Activated CD8-positive, alpha-beta T cell treated with anti-CD3 and anti-CD28 coated beads, Interleukin-2, amount 10 ng/mL, durations not matched to agents 7 days and 5 days (primary cell): Measurements from ENCODE around the gene TFE3. TPM values are rescaled to one million over a fixed set of nuclear protein-coding genes. Genes with fewer than 3 reads are reported as not detected.

Experiments used
- ATAC-seq: fragments of 150-1000 bp; cut with Tn5 transposase; one replicate; pipeline ENCODE4 v1.10.0; 2021; ENCODE audit warnings: moderate library complexity
- CTCF ChIA-PET: fragments of 350-600 bp; sonication (Branson Sonifier 250); formaldehyde crosslinking; loops from one replicate; lab custom pipeline; 2021; ENCODE audit warnings: antibody characterized with exemption; lab: Charles Lee
- POLR2A ChIA-PET: fragments of 350-600 bp; sonication (Branson Sonifier 250); formaldehyde crosslinking; loops from one replicate; lab custom pipeline; 2021; ENCODE audit warnings: antibody characterized with exemption; lab: Charles Lee
- DNase-seq: peaks from one replicate; pipeline ENCODE4 v3.0.0-alpha.2; 2020
- H3K27ac Mint-ChIP-seq: one replicate; pipeline ENCODE4 v1.8.0; 2021; ENCODE audit warnings: mild to moderate bottlenecking, mixed read lengths
- H3K27me3 Mint-ChIP-seq: one replicate; pipeline ENCODE4 v1.8.0; 2021; ENCODE audit warnings: low read depth, mixed read lengths
- H3K36me3 Mint-ChIP-seq: one replicate; pipeline ENCODE4 v1.8.0; 2021; ENCODE audit warnings: low read depth, mixed read lengths
- H3K4me1 Mint-ChIP-seq: one replicate; pipeline ENCODE4 v1.8.0; 2021; ENCODE audit warnings: low read depth, mixed read lengths
- H3K4me3 Mint-ChIP-seq: one replicate; pipeline ENCODE4 v1.8.0; 2021; ENCODE audit warnings: mild to moderate bottlenecking, mixed read lengths
- H3K9me3 Mint-ChIP-seq: one replicate; pipeline ENCODE4 v1.8.0; 2022; ENCODE audit warnings: mixed read lengths; ENCODE audit not compliant: insufficient read depth
- total RNA-seq, 2 experiments: library from RNA; stranded (reverse); gene quantifications; one replicate each; pipeline ENCODE4 v1.2.3, GENCODE V29; 2021

TFE3 gene
- total RNA-seq, 2 experiments from 2014 or later = 17.6 to 18.2 TPM

GRCh38 chrX:49059201-49059600 is 16.0 kb upstream of the TFE3 start:
- Mint-ChIP-seq H3K27me3 (no peaks in the 10 kb centered on the region), H3K4me1 (peaks cover 17% of the 10 kb centered on the region), H3K36me3 (peaks cover 4% of the 10 kb centered on the region), H3K27ac (no peak overlapping the region), H3K9me3 (no peaks in the 10 kb centered on the region), H3K4me3 (no peak overlapping the region)
- ChIA-PET CTCF (no interaction called here), POLR2A (no interaction called here)
- ATAC-seq = no peak
- no peak for DNase-seq

- ATAC-seq (no peak), DNase-seq (no peak)
- no peak within 1 kb of the TSS for H3K4me3 Mint-ChIP-seq
- H3K36me3 Mint-ChIP-seq = peaks cover 7% of the 10 kb centered on the region
- no peaks in the 10 kb centered on the region for H3K9me3 Mint-ChIP-seq
- ChIA-PET POLR2A (no interaction called here), CTCF (no interaction called here)
- no peaks in the 10 kb centered on the region for H3K27me3 Mint-ChIP-seq
- H3K4me1 Mint-ChIP-seq = peaks cover 21% of the 10 kb centered on the region
- H3K27ac Mint-ChIP-seq = no peak within 1 kb of the TSS
Measured at GRCh38 chrX:49058794-49059193, 15.6 kb upstream of the TFE3 start, which contains the start of gene CCDC120. Gene CCDC120, plus strand, starts transcription at chrX:49058999. Its CDS starts 3,043 bp downstream, at chrX:49062042.

GRCh38 chrX:49054073-49054762 is 11.1 kb upstream of the TFE3 start:
- H3K27me3 Mint-ChIP-seq = no peaks in the 10 kb centered on the region
- ATAC-seq = no peak
- H3K4me1 Mint-ChIP-seq = peaks cover 31% of the 10 kb centered on the region
- H3K9me3 Mint-ChIP-seq = no peaks in the 10 kb centered on the region
- H3K27ac Mint-ChIP-seq = peak overlapping the region; percentile 92
- POLR2A ChIA-PET = no interaction called here
- CTCF ChIA-PET = no interaction called here
- no peak for DNase-seq
- peak overlapping the region; percentile 78 for H3K4me3 Mint-ChIP-seq
- peaks cover 3% of the 10 kb centered on the region for H3K36me3 Mint-ChIP-seq

- POLR2A ChIA-PET = no interaction called here
- Mint-ChIP-seq H3K27ac (peak overlapping the region; percentile 92), H3K36me3 (peaks cover 3% of the 10 kb centered on the region), H3K9me3 (no peaks in the 10 kb centered on the region), H3K4me3 (peak overlapping the region; percentile 78), H3K4me1 (peaks cover 31% of the 10 kb centered on the region), H3K27me3 (no peaks in the 10 kb centered on the region)
- DNase-seq = peak; percentile 64
- CTCF ChIA-PET = interaction anchor here (1.0 kb wide), 1 partner anchor 9 kb away, joined by 5 read pairs; no protein-coding TSS in a partner anchor
- ATAC-seq = peak; percentile 80
Measured at GRCh38 chrX:49053223-49054072, 10.3 kb upstream of the TFE3 start.

- ATAC-seq = no peak
- POLR2A ChIA-PET = interaction anchor here (1.6 kb wide), 1 partner anchor 84 kb away, joined by 4 read pairs; no protein-coding TSS in a partner anchor
Measured at GRCh38 chrX:49043987-49044281, 777 bp upstream of the TFE3 start.

GRCh38 chrX:49042581-49043219 is 457 bp downstream of the TFE3 start:
- CTCF ChIA-PET = interaction anchor here (1.0 to 2.0 kb wide), 4 partner anchors 71 to 121 kb away, joined by 3 to 9 read pairs (median 6); partner anchors contain the start of genes KCND1 and OTUD5
- peak overlapping the region; percentile 87 for H3K27ac Mint-ChIP-seq
- H3K4me3 Mint-ChIP-seq = peak overlapping the region; percentile 87
- peaks cover 16% of the 10 kb centered on the region for H3K36me3 Mint-ChIP-seq
- POLR2A ChIA-PET = interaction anchor here (0.6 to 3.2 kb wide), 6 partner anchors 40 to 123 kb away, joined by 3 to 10 read pairs (median 3); partner anchors contain the start of gene GRIPAP1
- peaks cover 36% of the 10 kb centered on the region for H3K4me1 Mint-ChIP-seq
- ATAC-seq (peak; percentile 12), DNase-seq (no peak)
- no peaks in the 10 kb centered on the region for H3K9me3 Mint-ChIP-seq
- H3K27me3 Mint-ChIP-seq = no peaks in the 10 kb centered on the region

More at GRCh38 chrX:49043987-49044281, 777 bp upstream of the TFE3 start:
- Mint-ChIP-seq H3K4me3 (peak overlapping the region; percentile 87), H3K9me3 (no peaks in the 10 kb centered on the region), H3K36me3 (peaks cover 8% of the 10 kb centered on the region), H3K27ac (peak overlapping the region; percentile 87), H3K27me3 (no peaks in the 10 kb centered on the region), H3K4me1 (peaks cover 35% of the 10 kb centered on the region)
- CTCF ChIA-PET = interaction anchor here (1.0 to 2.0 kb wide), 9 partner anchors 9 to 396 kb away, joined by 3 to 9 read pairs (median 4); partner anchors contain the start of genes GRIPAP1 and KCND1
- no peak for DNase-seq

GRCh38 chrX:49041744-49042580 is 1.2 kb downstream of the TFE3 start:
- Mint-ChIP-seq H3K27me3 (no peaks in the 10 kb centered on the region), H3K27ac (peak overlapping the region; percentile 87), H3K4me3 (peak overlapping the region; percentile 87), H3K4me1 (peaks cover 36% of the 10 kb centered on the region), H3K9me3 (no peaks in the 10 kb centered on the region), H3K36me3 (peaks cover 18% of the 10 kb centered on the region)
- DNase-seq (peak; percentile 25), ATAC-seq (no peak)
- POLR2A ChIA-PET = interaction anchor here (0.8 to 3.2 kb wide), 3 partner anchors 39 to 101 kb away, joined by 3 to 10 read pairs (median 3); partner anchors contain the start of genes GRIPAP1 and OTUD5
- CTCF ChIA-PET = interaction anchor here (0.8 to 1.4 kb wide), 2 partner anchors 69 to 84 kb away, joined by 4 to 6 read pairs; partner anchors contain the start of gene OTUD5

- no peaks in the 10 kb centered on the region for H3K9me3 Mint-ChIP-seq
- CTCF ChIA-PET = interaction anchor here (0.9 to 1.0 kb wide), 2 partner anchors 100 to 148 kb away, joined by 3 to 4 read pairs; no protein-coding TSS in a partner anchor
Measured at GRCh38 chrX:49040376-49040955, 2.7 kb downstream of the TFE3 start.

GRCh38 chrX:49039598-49040375 is 3.4 kb downstream of the TFE3 start:
- H3K4me3 Mint-ChIP-seq = peak overlapping the region; percentile 31
- H3K27ac Mint-ChIP-seq = peak overlapping the region; percentile 81
- ChIA-PET CTCF (interaction anchor here (0.9 to 1.0 kb wide), 2 partner anchors 100 to 148 kb away, joined by 3 to 4 read pairs; no protein-coding TSS in a partner anchor), POLR2A (interaction anchor here (1.1 kb wide), 1 partner anchor 40 kb away, joined by 3 read pairs; the partner anchor contains the start of gene WDR45)
- no peaks in the 10 kb centered on the region for H3K9me3 Mint-ChIP-seq
- H3K36me3 Mint-ChIP-seq = peaks cover 18% of the 10 kb centered on the region
- peaks cover 36% of the 10 kb centered on the region for H3K4me1 Mint-ChIP-seq
- H3K27me3 Mint-ChIP-seq = no peaks in the 10 kb centered on the region
- peak; percentile 45 for DNase-seq
- no peak for ATAC-seq

More at GRCh38 chrX:49040376-49040955, 2.7 kb downstream of the TFE3 start:
- H3K36me3 Mint-ChIP-seq = peaks cover 18% of the 10 kb centered on the region
- POLR2A ChIA-PET = interaction anchor here (1.1 to 3.2 kb wide), 3 partner anchors 38 to 84 kb away, joined by 3 to 10 read pairs (median 3); partner anchors contain the start of genes GRIPAP1, OTUD5 and WDR45
- peak overlapping the region; percentile 31 for H3K4me3 Mint-ChIP-seq
- ATAC-seq = no peak
- peak overlapping the region; percentile 81 for H3K27ac Mint-ChIP-seq
- peaks cover 36% of the 10 kb centered on the region for H3K4me1 Mint-ChIP-seq
- no peaks in the 10 kb centered on the region for H3K27me3 Mint-ChIP-seq
- DNase-seq = no peak
